KMS-11 (cell line): ENCODE results near the gene MEIOSIN.

ENCODE experiments used
- H2AFZ ChIP-seq: fragments of 200-600 bp; sonication (generic); 2 replicates; pipeline ENCODE4 v1.6.1; 2016; ENCODE audit warnings: antibody characterized with exemption, mixed run types, low read depth
- H3K27ac ChIP-seq: fragments of 200-600 bp; sonication (generic); 2 replicates; pipeline ENCODE4 v1.6.1; 2016; ENCODE audit warnings: mild to moderate bottlenecking, mixed run types
- H3K27me3 ChIP-seq: fragments of 200-600 bp; sonication (generic); 2 replicates; pipeline ENCODE4 v1.6.1; 2017; ENCODE audit warnings: mild to moderate bottlenecking, low read depth, mixed run types, moderate library complexity; ENCODE audit not compliant: insufficient read depth
- H3K36me3 ChIP-seq: fragments of 200-600 bp; sonication (generic); 2 replicates; pipeline ENCODE4 v1.6.1; 2017; ENCODE audit warnings: mild to moderate bottlenecking, mixed run types; ENCODE audit not compliant: insufficient read depth
- H3K4me1 ChIP-seq: fragments of 200-600 bp; sonication (generic); 2 replicates; pipeline ENCODE4 v1.6.1; 2016; ENCODE audit warnings: mild to moderate bottlenecking, low read depth, mixed run types; ENCODE audit not compliant: poor library complexity, severe bottlenecking
- H3K4me2 ChIP-seq: fragments of 200-600 bp; sonication (generic); 2 replicates; pipeline ENCODE4 v1.7.0; 2016; ENCODE audit warnings: mild to moderate bottlenecking, mixed run types
- H3K4me3 ChIP-seq: fragments of 200-600 bp; sonication (generic); IDR thresholded peaks from 2 replicates; pipeline ENCODE4 v1.6.1; 2017; ENCODE audit warnings: low read depth, low read length, mixed read lengths; ENCODE audit not compliant: insufficient read depth
- H3K79me2 ChIP-seq: fragments of 200-600 bp; sonication (generic); 2 replicates; pipeline ENCODE4 v1.6.1; 2016; ENCODE audit warnings: low read depth, mixed run types; ENCODE audit not compliant: insufficient read depth
- H3K9ac ChIP-seq: fragments of 200-600 bp; sonication (generic); 2 replicates; pipeline ENCODE4 v1.6.1; 2016; ENCODE audit warnings: mild to moderate bottlenecking, mixed run types
- H4K20me1 ChIP-seq: fragments of 200-600 bp; sonication (generic); 2 replicates; pipeline ENCODE4 v1.6.1; 2016; ENCODE audit warnings: mild to moderate bottlenecking, mixed run types; ENCODE audit not compliant: insufficient read depth
- TF ChIP-seq, protein P1 (sequence below): fragments of 200-600 bp; sonication (generic); conservative IDR thresholded peaks from 2 replicates; pipeline ENCODE4 v1.6.1; 2017; ENCODE audit warnings: low read depth, mild to moderate bottlenecking, antibody characterized with exemption, low read length, moderate library complexity, mixed read lengths

Gene MEIOSIN

GRCh38 chr19:45763691-45764294 lies 30.6 kb downstream of the MEIOSIN start:
- TF ChIP-seq, protein P1, sequence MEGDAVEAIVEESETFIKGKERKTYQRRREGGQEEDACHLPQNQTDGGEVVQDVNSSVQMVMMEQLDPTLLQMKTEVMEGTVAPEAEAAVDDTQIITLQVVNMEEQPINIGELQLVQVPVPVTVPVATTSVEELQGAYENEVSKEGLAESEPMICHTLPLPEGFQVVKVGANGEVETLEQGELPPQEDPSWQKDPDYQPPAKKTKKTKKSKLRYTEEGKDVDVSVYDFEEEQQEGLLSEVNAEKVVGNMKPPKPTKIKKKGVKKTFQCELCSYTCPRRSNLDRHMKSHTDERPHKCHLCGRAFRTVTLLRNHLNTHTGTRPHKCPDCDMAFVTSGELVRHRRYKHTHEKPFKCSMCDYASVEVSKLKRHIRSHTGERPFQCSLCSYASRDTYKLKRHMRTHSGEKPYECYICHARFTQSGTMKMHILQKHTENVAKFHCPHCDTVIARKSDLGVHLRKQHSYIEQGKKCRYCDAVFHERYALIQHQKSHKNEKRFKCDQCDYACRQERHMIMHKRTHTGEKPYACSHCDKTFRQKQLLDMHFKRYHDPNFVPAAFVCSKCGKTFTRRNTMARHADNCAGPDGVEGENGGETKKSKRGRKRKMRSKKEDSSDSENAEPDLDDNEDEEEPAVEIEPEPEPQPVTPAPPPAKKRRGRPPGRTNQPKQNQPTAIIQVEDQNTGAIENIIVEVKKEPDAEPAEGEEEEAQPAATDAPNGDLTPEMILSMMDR, result no peak
- Histone ChIP-seq H3K79me2 (no peaks in the 10 kb centered on the region), H3K4me3 (no peak overlapping the region), H3K4me2 (no peak overlapping the region), H3K9ac (no peak overlapping the region), H2AFZ (no peak overlapping the region), H3K4me1 (peaks cover 5% of the 10 kb centered on the region), H3K27me3 (peaks cover 11% of the 10 kb centered on the region), H4K20me1 (no peaks in the 10 kb centered on the region), H3K36me3 (no peaks in the 10 kb centered on the region), H3K27ac (no peak overlapping the region)

DNA sequence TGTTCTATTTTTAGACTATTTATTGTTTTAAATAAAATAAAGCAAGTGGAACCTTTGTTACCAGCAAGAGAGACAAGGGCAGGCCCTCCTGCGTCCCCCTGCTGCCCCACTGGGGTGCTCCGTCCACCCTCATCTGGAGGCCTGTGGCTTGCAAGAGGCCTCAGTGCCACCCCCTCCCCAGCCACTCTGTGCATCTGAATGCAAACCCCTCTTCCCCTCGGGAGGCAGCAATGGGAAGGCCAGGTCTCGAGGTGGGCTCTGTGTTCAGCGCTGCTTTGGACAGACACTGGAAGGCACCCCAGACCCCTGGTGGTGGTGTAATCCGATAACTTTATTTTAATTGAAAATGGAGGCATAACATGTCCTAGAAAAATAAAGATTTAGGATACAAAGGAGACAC lies 31.2 kb downstream of the MEIOSIN start:
- H3K79me2 ChIP-seq, result no peaks in the 10 kb centered on the region
- no peaks in the 10 kb centered on the region for H4K20me1 ChIP-seq
- TF ChIP-seq, protein P1, result no peak
- H3K4me1 ChIP-seq, result peaks cover 5% of the 10 kb centered on the region
- peaks cover 11% of the 10 kb centered on the region for H3K27me3 ChIP-seq
- no peak overlapping the region for H2AFZ ChIP-seq
- no peak overlapping the region for H3K4me2 ChIP-seq
- H3K36me3 ChIP-seq, result no peaks in the 10 kb centered on the region
- no peak overlapping the region for H3K4me3 ChIP-seq
- no peak overlapping the region for H3K9ac ChIP-seq
- no peak overlapping the region for H3K27ac ChIP-seq

GRCh38 chr19:45764945-45765701 lies 31.9 kb downstream of the MEIOSIN start:
- Histone ChIP-seq H3K36me3 (no peaks in the 10 kb centered on the region), H3K27me3 (peaks cover 11% of the 10 kb centered on the region), H3K4me2 (no peak overlapping the region), H3K9ac (no peak overlapping the region), H3K4me1 (peaks cover 11% of the 10 kb centered on the region), H3K4me3 (no peak overlapping the region), H4K20me1 (no peaks in the 10 kb centered on the region), H3K79me2 (no peaks in the 10 kb centered on the region), H3K27ac (no peak overlapping the region), H2AFZ (no peak overlapping the region)
- TF ChIP-seq, protein P1, result no peak

DNA sequence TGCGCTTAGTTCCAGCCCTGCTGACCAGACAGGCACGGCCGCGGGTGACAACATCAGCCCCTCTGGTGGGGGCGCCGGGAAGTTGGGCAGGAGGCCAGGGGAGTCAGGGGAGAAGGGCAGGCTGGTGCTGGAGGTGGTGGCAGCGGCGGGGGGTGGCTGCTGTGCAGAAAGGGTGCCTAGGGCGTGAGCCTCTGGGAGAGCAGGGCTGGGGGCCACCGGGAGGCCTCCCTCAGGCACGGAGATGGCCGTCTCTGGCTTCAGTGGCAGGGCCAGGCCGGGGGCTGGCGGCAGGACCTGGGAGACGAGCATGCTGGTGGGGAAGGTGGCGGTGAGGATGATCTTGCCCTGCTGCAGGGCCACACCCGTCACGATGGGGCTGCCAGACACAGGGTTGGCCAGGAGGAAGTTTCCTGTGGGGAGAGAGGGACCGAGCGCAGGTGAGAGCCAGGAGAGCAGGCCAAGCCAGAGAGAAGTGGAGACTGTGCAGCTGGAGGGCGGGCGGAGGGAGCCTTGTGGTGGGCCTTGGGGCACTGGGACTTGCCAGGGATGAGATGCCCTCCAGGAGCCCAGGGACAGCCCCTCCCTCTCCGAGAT lies 32.6 kb downstream of the MEIOSIN start:
- Histone ChIP-seq H3K4me2 (no peak overlapping the region), H3K36me3 (no peaks in the 10 kb centered on the region), H3K27ac (no peak overlapping the region), H3K9ac (no peak overlapping the region), H3K79me2 (no peaks in the 10 kb centered on the region), H3K4me1 (peaks cover 12% of the 10 kb centered on the region), H4K20me1 (no peaks in the 10 kb centered on the region), H3K27me3 (peaks cover 11% of the 10 kb centered on the region), H3K4me3 (no peak overlapping the region), H2AFZ (no peak overlapping the region)
- TF ChIP-seq, protein P1, result no peak
